HEK293 (cell line): ENCODE results near the gene ADSS1.

Experiments
- CTCF ChIA-PET: fragments of 350-600 bp; formaldehyde crosslinking; extraction: SDS; loops from one replicate; lab custom pipeline; 2021; ENCODE audit warnings: antibody characterized with exemption; lab: Yijun Ruan, JAX
- POLR2A ChIA-PET: fragments of 300-600 bp; formaldehyde crosslinking; extraction: SDS; loops from one replicate; lab custom pipeline; 2020; ENCODE audit warnings: antibody characterized with exemption, inconsistent platforms; lab: Yijun Ruan, JAX
- H3K27ac ChIP-seq: fragments of 200-500 bp; sonication (Bioruptor generic); 2 replicates; pipeline ENCODE4 v1.5.1; 2014; ENCODE audit warnings: low read depth, low read length, control low read depth, inconsistent platforms; ENCODE audit errors: extremely low read depth
- H3K36me3 ChIP-seq, 2 experiments: fragments of 200-500 bp in 1 of 2; sonication (Bioruptor generic) in 1 of 2; 1 replicate in 1 of 2; 2 replicates in 1 of 2; pipeline ENCODE4 v1.5.1; 2014 to 2017; ENCODE audit warnings: inconsistent platforms in 2 of 2, low read length in 2 of 2; ENCODE audit not compliant: control insufficient read depth in 2 of 2, insufficient read depth in 1 of 2
- H3K4me1 ChIP-seq: fragments of 200-500 bp; sonication (Bioruptor generic); 2 replicates; pipeline ENCODE4 v1.5.1; 2014; ENCODE audit warnings: mild to moderate bottlenecking, low read length, inconsistent platforms; ENCODE audit not compliant: control insufficient read depth, insufficient read depth
- H3K4me3 ChIP-seq: 2 replicates; pipeline ENCODE4 v1.5.1; 2011; ENCODE audit warnings: low read depth, mild to moderate bottlenecking, control low read depth, low read length, moderate library complexity
- H3K9me3 ChIP-seq: fragments of 200-500 bp; sonication (Bioruptor generic); 2 replicates; pipeline ENCODE4 v1.5.1; 2014; ENCODE audit warnings: low read depth, low read length, inconsistent platforms; ENCODE audit not compliant: control insufficient read depth, insufficient read depth
- EGR2 ChIP-seq: fragments of 450-650 bp; formaldehyde crosslinking; IDR thresholded peaks from 2 replicates; pipeline ENCODE4 v1.5.1; 2016; ENCODE audit warnings: low read depth, missing biosample characterization, missing genetic modification characterization
- GLIS1 ChIP-seq: fragments of 450-650 bp; formaldehyde crosslinking; IDR thresholded peaks from 2 replicates; pipeline ENCODE4 v1.5.1; 2016; ENCODE audit warnings: missing biosample characterization, missing genetic modification characterization
- HOXD13 ChIP-seq: sonication (generic); formaldehyde crosslinking; IDR thresholded peaks from 2 replicates; pipeline ENCODE4 v1.8.0; 2022; ENCODE audit warnings: missing genetic modification reagents, borderline replicate concordance
- WT1 ChIP-seq: fragments of 450-650 bp; formaldehyde crosslinking; IDR thresholded peaks from 2 replicates; pipeline ENCODE4 v1.5.1; 2016; ENCODE audit warnings: missing biosample characterization, missing genetic modification characterization
- ZFHX2 ChIP-seq: fragments of 450-650 bp; formaldehyde crosslinking; conservative IDR thresholded peaks from 2 replicates; pipeline ENCODE4 v1.5.1; 2016; ENCODE audit warnings: missing biosample characterization, missing genetic modification characterization
- ZNF223 ChIP-seq: fragments of 450-650 bp; formaldehyde crosslinking; IDR thresholded peaks from 2 replicates; pipeline ENCODE4 v1.5.1; 2016; ENCODE audit warnings: missing biosample characterization, missing genetic modification characterization
- ZNF280C ChIP-seq: fragments of 450-650 bp; formaldehyde crosslinking; IDR thresholded peaks from 2 replicates; pipeline ENCODE4 v1.5.1; 2016; ENCODE audit warnings: missing biosample characterization, missing genetic modification characterization
- ZNF335 ChIP-seq: fragments of 450-650 bp; formaldehyde crosslinking; conservative IDR thresholded peaks from 2 replicates; pipeline ENCODE4 v1.5.1; 2016; ENCODE audit warnings: missing biosample characterization, missing genetic modification characterization
- ZNF549 ChIP-seq: fragments of 450-650 bp; IDR thresholded peaks from 2 replicates; pipeline ENCODE4 v1.5.1; 2018; ENCODE audit warnings: missing biosample characterization, missing genetic modification characterization, mild to moderate bottlenecking, inconsistent platforms, moderate library complexity
- ZNF664 ChIP-seq: fragments of 450-650 bp; formaldehyde crosslinking; IDR thresholded peaks from 2 replicates; pipeline ENCODE4 v1.5.1; 2016; ENCODE audit warnings: missing biosample characterization, missing genetic modification characterization
- TF ChIP-seq, protein P1 (sequence below): fragments of 450-650 bp; formaldehyde crosslinking; IDR thresholded peaks from 2 replicates; pipeline ENCODE4 v1.5.1; 2016; ENCODE audit warnings: missing biosample characterization, missing genetic modification characterization

ADSS1 gene

DNA sequence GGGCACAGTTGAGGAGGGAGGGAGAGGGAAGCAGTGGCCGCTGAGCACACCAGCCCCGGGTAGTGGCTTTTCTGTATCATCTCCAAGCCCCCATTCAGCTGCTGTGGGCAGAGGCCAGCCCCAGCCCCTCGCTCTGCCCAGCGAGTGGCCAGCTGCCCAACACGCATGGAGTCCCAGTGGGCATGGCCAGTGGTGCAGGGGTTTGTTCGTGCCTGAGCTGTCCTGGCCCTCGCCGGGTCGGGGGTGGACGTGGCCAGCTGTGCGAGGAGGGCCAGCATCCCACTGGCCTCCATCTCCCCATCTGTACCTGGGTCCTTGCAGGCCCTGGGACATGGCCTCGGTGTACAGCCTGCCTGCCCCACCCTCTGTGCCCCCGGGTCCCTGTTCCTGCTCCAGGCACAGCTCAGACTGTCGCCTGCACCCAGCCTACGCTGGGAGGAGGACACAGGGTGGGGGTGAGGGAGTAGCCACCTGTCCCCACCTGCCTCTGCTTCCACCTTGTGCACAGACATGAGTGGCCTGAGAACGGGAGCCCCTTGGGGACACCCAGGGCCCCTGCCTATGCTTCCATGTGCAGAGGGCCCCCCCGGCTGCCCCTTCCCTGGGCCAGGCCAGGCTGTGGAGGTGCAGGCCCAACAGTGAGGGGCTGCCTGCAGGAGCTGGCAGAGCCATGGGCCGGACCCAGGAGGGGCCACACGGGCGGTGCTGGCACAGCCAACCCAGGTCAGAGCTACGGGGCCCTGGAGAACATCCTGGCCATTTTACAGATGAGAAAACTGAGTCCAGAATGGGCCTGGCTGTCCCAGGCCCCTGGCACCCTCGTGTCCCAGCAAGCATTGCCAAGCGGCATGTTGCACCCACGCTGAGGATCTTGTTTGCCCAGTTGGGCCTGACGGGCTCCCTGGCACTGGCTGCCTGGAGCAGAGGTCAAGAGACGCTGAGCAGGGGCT is 30.3 kb upstream of the ADSS1 start:
- no peaks in the 10 kb centered on the region; the same call in 1 of the 2 replicates for H3K4me1 ChIP-seq
- CTCF ChIA-PET = interaction anchor here (1.2 kb wide), 1 partner anchor 15 kb away, joined by 5 read pairs; no protein-coding TSS in a partner anchor
- POLR2A ChIA-PET = no interaction called here

DNA sequence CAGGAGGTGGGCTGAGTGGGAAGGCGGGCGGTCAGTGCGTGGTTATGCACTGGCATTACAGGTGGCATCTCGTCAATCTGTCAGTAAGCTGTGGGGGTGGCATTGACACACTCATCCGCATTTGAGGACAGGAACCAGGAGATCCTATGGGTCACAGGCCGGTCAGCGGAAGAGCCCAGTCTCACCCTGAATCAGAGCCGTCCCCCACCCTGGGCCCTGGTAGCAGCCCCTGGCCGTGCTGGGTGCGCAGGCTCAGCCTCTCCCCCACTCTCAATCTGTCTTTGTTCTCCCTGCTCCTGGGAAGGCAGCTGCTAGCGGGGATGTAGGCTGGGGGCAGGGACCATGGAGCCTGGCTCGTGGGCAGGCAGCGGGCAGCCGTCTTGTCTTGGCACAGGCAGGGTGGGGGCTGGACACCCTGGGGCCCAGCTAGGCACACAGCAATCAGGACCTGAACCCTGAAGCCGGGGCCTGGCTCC is 29.5 kb upstream of the ADSS1 start:
- ChIA-PET POLR2A (no interaction called here), CTCF (interaction anchor here (0.5 to 1.2 kb wide), 3 partner anchors 14 to 29 kb away, joined by 3 to 5 read pairs (median 4); no protein-coding TSS in a partner anchor)
- no peaks in the 10 kb centered on the region for H3K9me3 ChIP-seq
- H3K4me1 ChIP-seq = no peaks in the 10 kb centered on the region; the same call in 1 of the 2 replicates
- peak; percentile 48; the same call in 1 of the 2 replicates for TF ChIP-seq EGR2
- no peak for TF ChIP-seq WT1 (tag by site-specific recombination)
- peak; percentile 42; the same call in 1 of the 2 replicates for TF ChIP-seq ZFHX2 (tag by site-specific recombination)
- TF ChIP-seq ZNF280C (tag by site-specific recombination) = no peak
- no peak overlapping the region for H3K4me3 ChIP-seq
- no peak overlapping the region for H3K27ac ChIP-seq
- peaks cover 0 to 41% of the 10 kb centered on the region in 2 experiments; a peak in 1 of 3 replicates for H3K36me3 ChIP-seq

More for the DNA sequence above, 30.3 kb upstream of the ADSS1 start:
- Histone ChIP-seq H3K4me3 (no peak overlapping the region), H3K9me3 (no peaks in the 10 kb centered on the region), H3K36me3 (peaks cover 0 to 41% of the 10 kb centered on the region in 2 experiments; a peak in 1 of 3 replicates), H3K27ac (no peak overlapping the region)
- TF ChIP-seq, protein P1, sequence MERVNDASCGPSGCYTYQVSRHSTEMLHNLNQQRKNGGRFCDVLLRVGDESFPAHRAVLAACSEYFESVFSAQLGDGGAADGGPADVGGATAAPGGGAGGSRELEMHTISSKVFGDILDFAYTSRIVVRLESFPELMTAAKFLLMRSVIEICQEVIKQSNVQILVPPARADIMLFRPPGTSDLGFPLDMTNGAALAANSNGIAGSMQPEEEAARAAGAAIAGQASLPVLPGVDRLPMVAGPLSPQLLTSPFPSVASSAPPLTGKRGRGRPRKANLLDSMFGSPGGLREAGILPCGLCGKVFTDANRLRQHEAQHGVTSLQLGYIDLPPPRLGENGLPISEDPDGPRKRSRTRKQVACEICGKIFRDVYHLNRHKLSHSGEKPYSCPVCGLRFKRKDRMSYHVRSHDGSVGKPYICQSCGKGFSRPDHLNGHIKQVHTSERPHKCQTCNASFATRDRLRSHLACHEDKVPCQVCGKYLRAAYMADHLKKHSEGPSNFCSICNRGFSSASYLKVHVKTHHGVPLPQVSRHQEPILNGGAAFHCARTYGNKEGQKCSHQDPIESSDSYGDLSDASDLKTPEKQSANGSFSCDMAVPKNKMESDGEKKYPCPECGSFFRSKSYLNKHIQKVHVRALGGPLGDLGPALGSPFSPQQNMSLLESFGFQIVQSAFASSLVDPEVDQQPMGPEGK (tag by site-specific recombination) = peak; percentile 30; the same call in 1 of the 2 replicates
- TF ChIP-seq ZNF664 (tag by site-specific recombination) (no peak), ZNF549 (no peak), HOXD13 (no peak), ZNF223 (no peak)

- H3K36me3 ChIP-seq = peaks cover 0 to 41% of the 10 kb centered on the region in 2 experiments; a peak in 1 of 3 replicates
- no peak overlapping the region for H3K27ac ChIP-seq
- no peaks in the 10 kb centered on the region; the same call in 1 of the 2 replicates for H3K4me1 ChIP-seq
- TF ChIP-seq ZFHX2 (tag by site-specific recombination) (0 out of 2 replicates have a peak, but pooled peaks have one; percentile 18), ZNF335 (no peak), GLIS1 (tag by site-specific recombination) (peak; percentile 46)
- CTCF ChIA-PET = interaction anchor here (0.5 to 1.2 kb wide), 4 partner anchors 14 to 28 kb away, joined by 3 to 5 read pairs (median 4); no protein-coding TSS in a partner anchor
- POLR2A ChIA-PET = no interaction called here
- no peak overlapping the region for H3K4me3 ChIP-seq
- no peaks in the 10 kb centered on the region for H3K9me3 ChIP-seq
Measured at GRCh38 chr14:104694991-104695659, 28.9 kb upstream of the ADSS1 start.
